ACHN (cell line): ENCODE results near the gene OTOS.

Source experiments
- DNase-seq: peaks from one replicate; pipeline ENCODE4 v3.0.0-alpha.2; 2015
- in situ Hi-C: cut with HindIII; loops from 2 replicates; pipeline ENCODE4 v1.10.0; 2017; ENCODE audit warnings: low sequenced_read_pairs, low pct_ligation_motif_present, low pct_unique_long_range_greater_than_20kb

Gene OTOS

GRCh38 chr2:240128608-240129145, 11.8 kb downstream of the OTOS start:
- no peak for DNase-seq
- in situ Hi-C loops: no loop called here

- DNase-seq: no peak
- in situ Hi-C loops: no loop called here
These were observed 12.4 kb downstream of the OTOS start for GRCh38 chr2:240127911-240128607.

GRCh38 chr2:240127191-240127750, 13.2 kb downstream of the OTOS start:
- no peak for DNase-seq
- in situ Hi-C loops: no loop called here

GRCh38 chr2:240126731-240127130, 13.7 kb downstream of the OTOS start:
- in situ Hi-C loops: no loop called here

GRCh38 chr2:240125742-240126141, 14.7 kb downstream of the OTOS start:
- in situ Hi-C loops: no loop called here

More at GRCh38 chr2:240126731-240127130, 13.7 kb downstream of the OTOS start:
- no peak for DNase-seq

GRCh38 chr2:240124651-240125030, 15.8 kb downstream of the OTOS start:
- DNase-seq: no peak
- in situ Hi-C loops: no loop called here

More at GRCh38 chr2:240125742-240126141, 14.7 kb downstream of the OTOS start:
- no peak for DNase-seq

- in situ Hi-C loops: no loop called here
- DNase-seq: no peak
These were observed 16.4 kb downstream of the OTOS start for GRCh38 chr2:240123821-240124650.

GRCh38 chr2:240121675-240122074, 18.8 kb downstream of the OTOS start:
- in situ Hi-C loops: no loop called here
- DNase-seq: no peak

GRCh38 chr2:240121190-240121589, 19.3 kb downstream of the OTOS start:
- no peak for DNase-seq

GRCh38 chr2:240114233-240114632, 26.2 kb downstream of the OTOS start:
- in situ Hi-C loops: no loop called here
- no peak for DNase-seq

More at GRCh38 chr2:240121190-240121589, 19.3 kb downstream of the OTOS start:
- in situ Hi-C loops: no loop called here

GRCh38 chr2:240112914-240113690, 27.4 kb downstream of the OTOS start:
- DNase-seq: no peak
- in situ Hi-C loops: no loop called here

GRCh38 chr2:240111253-240111652, 29.2 kb downstream of the OTOS start:
- no peak for DNase-seq

GRCh38 chr2:240109386-240109785, 31.1 kb downstream of the OTOS start:
- no peak for DNase-seq
- in situ Hi-C loops: no loop called here

More at GRCh38 chr2:240111253-240111652, 29.2 kb downstream of the OTOS start:
- in situ Hi-C loops: no loop called here

GRCh38 chr2:240107477-240107796, 33.0 kb downstream of the OTOS start:
- no peak for DNase-seq
- in situ Hi-C loops: no loop called here

GRCh38 chr2:240106765-240107476, 33.5 kb downstream of the OTOS start:
- in situ Hi-C loops: no loop called here
- DNase-seq: no peak

- in situ Hi-C loops: no loop called here
- no peak for DNase-seq
These were observed 34.5 kb downstream of the OTOS start for GRCh38 chr2:240105982-240106381.

- in situ Hi-C loops: no loop called here
- no peak for DNase-seq
These were observed 37.3 kb downstream of the OTOS start for GRCh38 chr2:240103136-240103535.

- no peak for DNase-seq
- in situ Hi-C loops: no loop called here
These were observed 42.1 kb downstream of the OTOS start for GRCh38 chr2:240098349-240098748.
